Endothelial cell of umbilical vein (primary cell): ENCODE measurements around the gene COL21A1.

Experiments
- EZH2 ChIP-seq: IDR thresholded peaks from 2 replicates; pipeline ENCODE4 v1.6.1; 2012; ENCODE audit warnings: borderline replicate concordance, low read depth, mild to moderate bottlenecking, moderate library complexity, low read length, inconsistent platforms; ENCODE audit not compliant: severe bottlenecking
- FOS ChIP-seq: IDR thresholded peaks from 2 replicates; pipeline ENCODE4 v1.6.1; 2011; ENCODE audit warnings: mild to moderate bottlenecking, low read length, moderate library complexity, borderline replicate concordance; ENCODE audit not compliant: insufficient read depth
- POLR2A ChIP-seq: IDR thresholded peaks from 2 replicates; pipeline ENCODE4 v1.6.1; 2012; ENCODE audit warnings: low read depth, mild to moderate bottlenecking, control low read depth, low read length
- POLR2AphosphoS5 ChIP-seq: IDR thresholded peaks from 2 replicates; pipeline ENCODE4 v1.6.1; 2012; ENCODE audit warnings: low read depth, mild to moderate bottlenecking, control low read depth, low read length, moderate library complexity; ENCODE audit not compliant: insufficient read depth
- TF ChIP-seq, protein P1 (sequence below): IDR thresholded peaks from 2 replicates; pipeline ENCODE4 v1.6.1; 2011; ENCODE audit not compliant: insufficient read depth, insufficient read length
- TF ChIP-seq, protein P2 (sequence below), 2 donors: IDR thresholded peaks; 1 replicate in 1 of 2; 2 replicates in 1 of 2; pipeline ENCODE4 v1.5.1; 2011; ENCODE audit warnings: low read length in 2 of 2, mild to moderate bottlenecking in 2 of 2, moderate library complexity in 2 of 2, control low read depth in 1 of 2, inconsistent platforms in 1 of 2, low read depth in 1 of 2; ENCODE audit not compliant: insufficient read depth in 1 of 2; ENCODE audit errors: extremely low read depth in 1 of 2

- TF ChIP-seq, protein P1, sequence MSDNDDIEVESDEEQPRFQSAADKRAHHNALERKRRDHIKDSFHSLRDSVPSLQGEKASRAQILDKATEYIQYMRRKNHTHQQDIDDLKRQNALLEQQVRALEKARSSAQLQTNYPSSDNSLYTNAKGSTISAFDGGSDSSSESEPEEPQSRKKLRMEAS = no peak
- TF ChIP-seq EZH2 (no peak), FOS (no peak), POLR2A (no peak), POLR2AphosphoS5 (no peak)
- TF ChIP-seq, protein P2, sequence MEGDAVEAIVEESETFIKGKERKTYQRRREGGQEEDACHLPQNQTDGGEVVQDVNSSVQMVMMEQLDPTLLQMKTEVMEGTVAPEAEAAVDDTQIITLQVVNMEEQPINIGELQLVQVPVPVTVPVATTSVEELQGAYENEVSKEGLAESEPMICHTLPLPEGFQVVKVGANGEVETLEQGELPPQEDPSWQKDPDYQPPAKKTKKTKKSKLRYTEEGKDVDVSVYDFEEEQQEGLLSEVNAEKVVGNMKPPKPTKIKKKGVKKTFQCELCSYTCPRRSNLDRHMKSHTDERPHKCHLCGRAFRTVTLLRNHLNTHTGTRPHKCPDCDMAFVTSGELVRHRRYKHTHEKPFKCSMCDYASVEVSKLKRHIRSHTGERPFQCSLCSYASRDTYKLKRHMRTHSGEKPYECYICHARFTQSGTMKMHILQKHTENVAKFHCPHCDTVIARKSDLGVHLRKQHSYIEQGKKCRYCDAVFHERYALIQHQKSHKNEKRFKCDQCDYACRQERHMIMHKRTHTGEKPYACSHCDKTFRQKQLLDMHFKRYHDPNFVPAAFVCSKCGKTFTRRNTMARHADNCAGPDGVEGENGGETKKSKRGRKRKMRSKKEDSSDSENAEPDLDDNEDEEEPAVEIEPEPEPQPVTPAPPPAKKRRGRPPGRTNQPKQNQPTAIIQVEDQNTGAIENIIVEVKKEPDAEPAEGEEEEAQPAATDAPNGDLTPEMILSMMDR (IDR thresholded peaks at IDR 0.05; ENCODE audit: extremely low read depth in 1 of 2, insufficient read depth in 1 of 2, low read depth in 1 of 2, low read length in 2 of 2) = no peak
Measured at GRCh38 chr6:56268266-56268665, 20.9 kb upstream of the COL21A1 start.
